ENCODE measurements around the gene HIC2.
"Not testable (repeated sequence)": the region's sequence is repeated elsewhere in the genome, so short reads cannot be mapped to it uniquely, and the experiment has no call there.

Gene HIC2

DNA sequence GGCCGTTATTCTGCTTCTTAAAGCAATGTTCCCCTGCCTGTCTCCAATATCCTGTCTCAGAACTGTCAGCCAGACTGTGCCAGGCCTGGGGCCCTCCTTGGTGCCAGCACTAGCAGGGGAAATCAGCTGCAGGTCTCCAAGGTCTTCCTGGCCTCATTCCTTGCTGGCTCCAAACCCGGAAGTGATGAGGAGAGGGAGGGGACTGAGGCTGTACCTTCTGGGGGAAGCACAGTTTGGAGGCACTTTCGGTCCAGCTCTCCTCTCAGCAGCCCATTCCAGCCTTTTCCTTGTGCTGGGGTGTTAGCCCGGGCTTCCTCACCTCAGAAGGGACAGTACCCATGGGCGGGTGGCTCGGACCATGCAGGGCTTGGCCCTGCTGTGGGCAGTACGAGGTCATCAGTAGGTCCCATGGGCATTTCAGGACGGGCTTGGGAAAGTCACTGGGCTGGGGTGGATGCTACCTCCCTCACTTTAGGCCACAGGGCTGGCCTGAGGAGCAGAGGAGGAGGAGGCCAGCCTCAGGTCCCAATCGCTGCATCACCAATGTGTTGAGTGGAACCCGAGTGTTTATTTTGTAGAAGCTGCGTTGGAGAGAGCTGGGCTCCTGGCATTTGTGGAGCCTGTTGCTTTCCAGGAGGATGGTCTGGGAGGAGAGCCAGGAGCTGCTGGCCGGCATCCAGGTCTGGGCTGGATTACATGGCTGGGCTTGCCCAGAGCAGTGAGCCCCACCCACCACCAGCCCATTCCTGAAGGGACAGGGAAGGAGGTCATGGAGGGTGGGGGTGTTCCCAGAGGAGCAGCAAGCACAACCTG is 19.0 kb downstream of the HIC2 start:
- DNase-seq, result not testable (repeated sequence)

DNA sequence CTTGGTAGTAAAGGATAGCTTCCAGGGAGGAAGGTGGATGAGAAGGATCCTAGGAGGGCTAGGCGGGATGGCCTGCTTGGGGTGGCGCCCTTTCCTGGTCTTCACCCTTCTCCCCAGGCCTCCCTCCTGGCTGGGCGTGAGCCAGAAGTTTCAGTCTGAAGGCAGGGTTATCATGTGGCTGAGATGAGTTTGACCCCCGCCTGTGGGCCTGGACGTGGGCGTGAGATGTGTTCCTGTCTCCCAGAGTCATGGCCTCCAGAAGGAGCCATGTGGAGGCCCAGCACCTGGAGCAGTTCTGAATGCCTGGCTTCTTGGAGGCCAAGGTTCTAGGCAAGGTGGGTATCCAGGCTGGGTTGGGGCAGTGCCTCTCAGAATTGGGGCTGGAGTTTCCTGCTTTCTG is 20.8 kb downstream of the HIC2 start:
- DNase-seq, result not testable (repeated sequence)

DNA sequence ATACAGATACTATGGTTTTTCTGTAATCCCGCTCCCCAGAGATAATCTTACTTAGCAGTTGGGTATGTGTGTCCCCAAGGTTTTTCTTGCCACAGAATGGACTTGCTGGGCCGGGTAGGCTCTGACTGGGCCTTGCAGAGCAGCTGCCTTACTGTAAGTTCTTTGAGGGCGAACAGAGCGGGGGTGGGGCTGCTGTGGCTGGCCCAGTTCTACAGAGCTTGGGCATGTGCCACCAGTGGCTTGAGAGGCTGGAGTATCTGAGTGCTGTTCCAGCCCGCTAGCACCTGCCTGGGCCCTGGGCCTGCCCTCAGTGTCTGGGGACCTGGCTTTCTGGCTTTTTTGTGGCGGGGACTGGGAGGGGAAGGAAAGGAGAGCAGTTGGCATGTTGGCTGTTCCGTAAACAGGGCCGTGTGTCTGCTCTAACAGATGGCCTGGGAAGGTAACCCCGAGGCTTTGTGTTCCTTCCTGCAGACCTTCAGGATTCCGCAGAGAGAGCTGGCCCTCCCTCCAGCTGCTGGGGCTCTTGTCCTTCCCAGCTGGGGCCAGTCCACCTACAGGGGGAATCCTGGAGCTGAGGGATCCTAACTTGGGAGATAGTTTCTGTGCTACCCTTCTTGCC is 23.0 kb downstream of the HIC2 start:
- DNase-seq, result not testable (repeated sequence)

DNA sequence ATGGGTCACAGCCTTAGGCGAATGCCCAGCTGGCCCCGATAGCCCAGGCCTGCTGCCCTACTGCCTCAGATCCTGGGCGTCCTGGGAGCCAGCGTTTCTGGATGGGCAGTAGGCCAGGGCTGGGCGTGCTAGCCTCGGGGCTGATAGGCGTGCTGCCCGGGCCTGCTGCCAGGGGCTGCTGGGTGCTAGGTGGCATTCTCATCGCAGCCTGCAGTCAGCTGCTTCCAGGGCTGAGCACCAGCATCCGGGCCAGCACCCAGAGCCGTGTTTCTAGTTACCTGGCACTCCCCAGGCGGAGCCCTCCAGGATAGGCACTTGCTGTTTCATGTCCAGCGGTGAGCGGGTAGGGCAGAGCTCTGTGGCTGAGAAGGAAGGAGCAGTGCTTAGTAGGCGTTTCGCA is 23.5 kb downstream of the HIC2 start:
- not testable (repeated sequence) for DNase-seq

DNA sequence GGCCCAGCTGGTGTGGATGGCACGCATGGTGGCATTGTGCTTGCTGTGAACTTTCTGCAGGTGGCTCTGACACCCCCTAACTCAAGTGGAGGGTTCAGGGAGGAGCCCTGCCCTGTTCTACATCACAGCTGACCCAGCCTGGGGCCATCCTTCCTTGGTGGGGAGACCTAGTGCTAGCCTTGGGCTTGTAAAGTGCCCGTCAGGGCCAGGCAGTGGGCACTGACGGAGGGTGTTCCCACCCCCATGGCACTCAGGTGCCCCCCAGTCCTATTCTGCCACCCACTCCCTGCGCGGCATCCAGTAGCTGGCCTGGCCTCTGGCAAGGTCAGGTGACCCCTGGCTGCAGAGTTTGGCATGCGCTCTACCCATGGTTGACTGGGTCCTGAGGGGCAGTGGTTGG is 24.0 kb downstream of the HIC2 start:
- DNase-seq, result not testable (repeated sequence)

DNA sequence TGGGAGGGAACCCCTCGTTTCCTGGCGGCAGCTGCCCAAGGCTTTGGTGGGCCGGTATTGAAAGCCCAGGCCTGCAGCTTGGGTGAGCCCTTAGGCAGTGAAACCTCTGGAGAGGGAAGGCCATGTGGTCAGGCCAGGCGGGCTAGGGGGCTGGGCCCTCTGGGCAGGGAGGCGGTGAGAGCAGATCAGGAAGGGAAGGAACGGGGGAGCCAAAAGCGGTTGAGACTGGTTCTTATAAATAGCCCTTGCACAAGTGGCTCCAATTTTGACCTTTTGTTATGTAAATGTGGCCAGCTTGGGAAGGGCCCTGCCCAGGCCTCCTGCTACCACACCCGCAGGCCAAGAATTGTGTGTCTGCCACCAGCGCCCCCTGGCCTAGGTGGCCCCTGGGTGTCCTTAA is 25.0 kb downstream of the HIC2 start:
- DNase-seq, result not testable (repeated sequence)

DNA sequence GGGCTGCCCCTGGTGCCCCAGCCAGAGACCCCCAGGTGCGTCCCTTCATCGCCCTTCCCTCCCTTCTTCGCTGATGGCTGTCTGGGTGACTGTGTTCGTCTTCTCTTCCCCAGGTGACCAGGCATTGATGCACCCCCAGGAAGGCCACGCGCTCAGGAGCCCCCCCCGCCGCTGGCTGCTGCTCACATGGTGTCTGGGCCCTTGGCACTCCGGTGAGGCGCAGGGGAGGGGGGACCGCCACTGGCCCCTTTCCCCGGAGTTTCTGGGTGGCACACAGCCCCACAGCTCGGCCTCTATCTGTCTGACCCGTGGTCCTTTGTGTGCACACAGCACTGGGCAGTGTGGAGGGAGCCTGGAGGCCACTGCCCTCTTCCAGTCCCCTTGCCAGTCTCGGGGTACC is 25.5 kb downstream of the HIC2 start:
- DNase-seq, result not testable (repeated sequence)

DNA sequence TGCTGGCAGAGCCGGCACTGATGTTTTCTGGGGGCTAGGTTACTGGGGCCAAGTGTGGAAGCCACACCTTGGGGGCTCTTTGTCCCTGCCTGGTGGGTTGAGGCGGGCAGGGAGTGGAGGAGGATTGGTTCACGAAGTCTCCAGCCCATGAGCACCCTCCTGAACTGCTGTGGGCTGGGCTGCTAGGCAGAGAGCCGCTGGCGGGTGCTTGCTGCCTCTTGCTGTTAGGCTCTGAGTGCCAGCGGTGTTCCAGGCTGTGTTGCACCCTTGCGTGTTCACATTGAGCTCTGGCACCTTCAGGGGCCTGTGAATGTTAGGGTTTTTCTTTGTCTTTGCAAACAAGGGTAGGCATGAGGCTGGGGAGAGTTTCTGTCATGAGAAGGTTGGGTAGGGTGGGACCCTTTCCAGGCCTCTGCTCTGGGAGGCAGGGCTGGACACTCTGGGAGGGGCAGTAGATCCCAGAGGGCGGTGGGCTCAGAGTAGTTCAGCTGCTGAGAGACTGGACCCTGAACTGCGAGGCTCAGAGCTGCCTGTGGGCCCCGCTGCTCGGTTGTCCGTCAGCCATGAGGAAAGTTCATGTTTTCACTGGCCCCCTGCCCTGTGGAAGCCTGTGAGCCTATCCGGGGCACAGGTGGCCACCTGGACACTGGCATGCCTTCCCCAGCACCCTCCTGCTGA is 26.0 kb downstream of the HIC2 start:
- no peak for DNase-seq

DNA sequence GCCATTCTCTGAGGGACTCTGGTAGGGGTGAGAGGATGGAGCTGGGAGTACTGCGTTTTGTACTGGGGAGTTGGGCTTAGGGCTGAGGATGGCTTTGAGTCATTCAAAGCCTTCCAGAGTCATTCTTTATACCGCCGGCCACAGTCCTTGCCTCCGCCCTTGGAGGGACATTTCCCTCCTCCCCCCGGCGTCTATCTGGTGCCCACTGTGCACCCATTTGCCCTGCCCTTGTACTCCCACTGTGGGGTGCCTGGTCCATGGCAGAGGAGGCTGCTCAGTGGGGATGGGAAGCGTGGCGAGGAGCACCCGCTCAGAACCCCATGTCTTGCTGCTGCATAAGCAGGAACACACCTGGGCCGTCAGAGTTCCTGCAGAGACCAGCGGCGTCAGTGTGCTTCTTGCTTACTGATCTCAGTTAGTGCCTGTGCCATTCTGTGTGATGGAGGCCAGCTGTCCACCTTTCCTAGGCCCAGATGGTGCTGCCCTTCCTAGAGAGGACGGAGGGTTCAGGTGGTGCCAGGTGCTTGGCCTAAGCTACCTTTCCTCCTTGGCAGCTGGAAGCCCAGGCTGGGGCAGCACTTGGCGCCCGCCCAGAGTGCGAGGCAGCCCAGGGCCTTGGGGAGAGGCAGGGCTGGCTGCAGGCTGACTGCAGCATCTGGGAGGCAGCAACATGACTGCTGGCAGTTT is 26.7 kb downstream of the HIC2 start:
- DNase-seq, result no peak

DNA sequence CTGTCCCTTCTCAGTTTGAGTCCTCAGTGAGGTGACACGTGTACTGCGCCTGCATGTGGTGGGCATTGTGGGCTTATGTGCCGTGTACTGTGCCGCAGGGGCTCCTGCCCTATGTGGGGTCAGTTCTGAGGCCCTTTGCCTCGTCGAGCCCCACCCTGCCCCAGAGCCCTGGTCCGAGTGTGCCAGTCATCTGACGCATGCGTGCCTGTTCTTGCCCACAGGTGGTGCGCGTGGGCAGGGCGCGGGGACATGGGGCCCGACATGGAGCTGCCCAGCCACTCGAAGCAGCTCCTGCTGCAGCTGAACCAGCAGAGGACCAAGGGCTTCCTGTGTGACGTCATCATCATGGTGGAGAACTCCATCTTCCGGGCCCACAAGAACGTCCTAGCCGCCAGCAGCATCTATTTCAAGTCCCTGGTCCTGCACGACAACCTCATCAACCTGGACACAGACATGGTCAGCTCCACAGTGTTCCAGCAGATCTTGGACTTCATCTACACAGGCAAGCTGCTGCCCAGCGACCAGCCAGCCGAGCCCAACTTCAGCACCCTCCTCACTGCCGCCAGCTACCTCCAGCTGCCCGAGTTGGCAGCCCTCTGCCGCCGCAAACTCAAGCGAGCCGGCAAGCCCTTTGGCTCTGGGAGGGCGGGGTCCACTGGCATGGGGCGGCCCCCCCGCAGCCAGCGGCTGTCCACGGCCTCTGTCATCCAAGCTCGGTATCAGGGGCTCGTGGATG is 27.7 kb downstream of the HIC2 start:
- DNase-seq, result no peak

DNA sequence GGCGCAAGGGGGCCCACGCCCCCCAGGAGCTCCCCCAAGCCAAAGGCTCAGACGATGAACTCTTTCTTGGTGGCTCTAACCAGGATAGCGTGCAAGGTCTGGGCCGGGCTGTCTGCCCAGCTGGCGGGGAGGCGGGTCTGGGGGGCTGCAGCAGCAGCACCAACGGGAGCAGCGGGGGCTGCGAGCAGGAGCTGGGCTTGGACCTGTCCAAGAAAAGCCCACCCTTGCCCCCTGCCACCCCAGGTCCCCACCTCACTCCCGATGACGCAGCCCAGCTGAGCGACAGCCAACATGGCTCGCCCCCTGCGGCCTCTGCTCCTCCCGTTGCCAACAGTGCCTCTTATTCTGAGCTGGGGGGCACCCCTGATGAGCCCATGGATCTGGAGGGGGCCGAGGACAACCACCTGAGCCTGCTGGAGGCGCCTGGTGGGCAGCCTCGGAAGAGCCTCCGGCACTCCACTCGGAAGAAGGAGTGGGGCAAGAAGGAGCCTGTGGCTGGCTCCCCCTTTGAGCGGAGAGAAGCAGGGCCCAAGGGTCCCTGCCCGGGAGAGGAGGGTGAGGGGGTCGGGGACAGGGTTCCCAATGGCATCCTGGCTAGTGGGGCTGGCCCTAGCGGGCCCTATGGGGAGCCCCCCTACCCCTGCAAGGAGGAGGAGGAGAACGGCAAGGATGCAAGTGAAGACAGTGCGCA is 28.4 kb downstream of the HIC2 start:
- no peak for DNase-seq

DNA sequence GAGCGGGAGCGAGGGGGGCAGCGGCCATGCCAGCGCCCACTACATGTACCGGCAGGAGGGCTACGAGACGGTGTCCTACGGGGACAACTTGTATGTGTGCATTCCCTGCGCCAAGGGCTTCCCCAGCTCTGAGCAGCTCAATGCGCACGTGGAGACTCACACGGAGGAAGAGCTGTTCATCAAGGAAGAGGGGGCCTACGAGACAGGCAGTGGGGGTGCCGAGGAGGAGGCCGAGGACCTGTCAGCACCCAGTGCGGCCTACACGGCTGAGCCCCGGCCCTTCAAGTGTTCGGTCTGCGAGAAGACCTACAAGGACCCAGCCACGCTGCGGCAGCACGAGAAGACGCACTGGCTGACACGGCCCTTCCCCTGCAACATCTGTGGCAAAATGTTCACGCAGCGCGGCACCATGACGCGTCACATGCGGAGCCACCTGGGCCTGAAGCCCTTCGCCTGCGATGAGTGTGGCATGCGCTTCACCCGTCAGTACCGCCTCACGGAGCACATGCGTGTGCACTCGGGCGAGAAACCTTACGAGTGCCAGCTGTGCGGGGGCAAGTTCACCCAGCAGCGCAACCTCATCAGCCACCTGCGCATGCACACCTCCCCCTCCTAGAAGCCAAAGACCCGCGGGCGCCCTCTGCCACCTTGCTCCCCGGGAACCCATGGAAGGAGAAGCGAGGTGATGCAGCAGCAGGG is 29.1 kb downstream of the HIC2 start:
- no peak for DNase-seq

DNA sequence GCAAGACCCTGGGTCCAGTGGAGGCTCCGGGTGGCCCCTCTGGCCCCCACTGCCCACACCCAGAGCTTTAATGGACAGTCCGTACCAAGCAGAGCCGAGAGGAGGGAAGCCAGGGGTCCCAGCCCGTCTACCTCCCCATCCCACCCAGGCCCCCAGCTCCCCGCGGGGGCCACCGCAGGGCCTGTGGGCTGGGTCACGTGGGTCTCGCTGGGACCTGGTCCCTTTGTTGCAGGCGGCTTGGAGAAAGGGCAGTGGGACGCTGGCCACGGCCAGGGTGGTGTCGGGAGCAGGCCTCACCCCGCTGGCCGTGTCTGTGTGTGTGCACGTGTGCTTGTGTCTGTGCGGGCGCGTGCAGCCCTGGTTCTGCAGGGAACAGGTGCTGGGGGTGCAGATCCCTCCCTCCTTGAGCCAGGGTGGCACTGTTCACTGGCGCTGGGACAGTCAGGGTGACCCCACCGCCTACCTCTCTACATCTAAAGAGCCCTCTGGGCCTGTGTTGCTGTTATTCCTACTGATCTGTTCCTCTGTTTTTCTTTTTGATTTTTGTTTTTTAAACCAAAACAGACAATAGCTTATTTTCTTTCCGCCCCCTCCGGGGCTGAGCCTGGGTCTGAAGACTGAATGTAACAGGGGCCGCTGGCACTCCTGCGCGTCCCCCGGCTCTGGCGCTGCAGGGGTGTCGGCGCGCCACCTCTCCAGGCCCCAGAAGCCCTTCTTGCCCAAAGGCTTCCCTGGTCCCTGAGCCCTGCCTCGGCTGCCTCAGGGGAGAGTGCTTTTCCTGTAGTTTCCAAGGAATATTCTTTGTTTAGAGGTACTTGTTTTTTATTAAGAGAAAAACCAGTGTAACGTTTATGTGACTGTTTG is 29.9 kb downstream of the HIC2 start:
- DNase-seq, result no peak

DNA sequence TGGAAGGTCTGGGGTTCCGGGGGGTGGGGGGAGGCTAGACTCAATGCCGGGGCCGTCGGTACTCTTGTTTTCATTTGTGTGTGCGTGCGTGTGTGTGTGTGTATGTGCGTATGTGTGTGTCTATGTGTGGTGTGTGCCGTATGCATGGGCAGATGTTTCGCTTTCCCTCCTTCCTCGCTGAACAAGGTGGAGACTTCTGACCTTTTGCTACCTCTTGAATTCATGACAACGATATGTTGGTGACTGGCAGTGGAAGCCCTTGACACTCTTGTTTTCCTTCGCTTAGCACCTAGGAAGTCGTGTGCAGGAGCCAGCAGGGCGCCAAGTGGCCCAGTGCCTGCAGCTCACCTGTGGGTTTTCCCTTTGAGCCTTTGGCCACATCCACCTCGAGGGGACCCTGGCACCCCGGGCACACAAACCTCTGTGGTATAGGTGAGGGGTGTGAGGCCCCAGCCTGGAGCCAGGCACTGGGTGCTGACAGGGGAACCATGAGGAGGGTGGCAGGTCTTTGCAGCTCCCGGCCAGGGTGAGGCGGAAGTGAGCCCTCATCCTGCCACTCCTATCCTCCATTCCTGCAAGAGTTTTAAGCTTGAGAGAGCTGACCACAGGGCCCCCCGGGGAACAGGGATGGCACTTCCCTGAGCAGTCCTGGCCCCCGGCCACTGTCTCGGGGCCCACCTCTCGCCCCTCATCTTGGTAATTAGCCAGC is 30.7 kb downstream of the HIC2 start:
- no peak for DNase-seq

DNA sequence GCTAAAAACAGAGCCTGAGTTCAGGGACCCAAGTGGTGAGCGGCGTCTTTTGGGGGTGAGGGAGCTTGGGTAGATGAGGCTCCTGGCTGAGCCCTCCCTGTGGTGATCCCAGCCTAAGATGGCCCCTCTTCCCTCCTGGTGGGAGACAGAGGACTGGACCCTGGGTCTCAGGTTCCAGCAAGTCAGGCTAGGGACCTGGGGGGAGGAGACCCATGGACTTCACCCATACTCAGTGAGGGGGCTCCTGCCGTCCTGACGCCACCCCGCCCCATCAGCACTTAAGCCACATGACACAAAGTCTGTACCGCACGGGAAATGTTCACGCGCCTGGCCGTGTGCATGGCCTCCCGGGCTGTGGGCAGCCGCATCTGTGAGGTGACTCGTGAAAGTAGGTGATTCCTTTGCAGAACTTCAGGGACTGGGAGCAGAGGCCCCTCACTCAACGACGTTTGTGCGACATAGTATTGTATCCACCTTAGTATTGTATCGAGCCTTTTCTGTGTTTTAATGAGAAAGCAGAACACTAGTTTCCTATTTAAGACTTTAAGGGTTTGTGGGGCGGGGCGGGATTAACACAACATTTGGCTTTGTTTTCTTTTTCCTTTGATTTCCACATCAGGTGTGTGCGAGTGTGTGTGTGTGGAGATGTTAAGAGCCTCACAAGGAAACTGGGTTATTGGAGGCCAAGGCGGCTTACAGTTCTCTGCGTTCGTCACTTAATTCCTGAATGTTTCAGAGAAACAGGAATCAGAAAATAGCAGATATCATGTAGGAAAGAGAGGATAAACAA is 31.7 kb downstream of the HIC2 start:
- DNase-seq, result no peak

DNA sequence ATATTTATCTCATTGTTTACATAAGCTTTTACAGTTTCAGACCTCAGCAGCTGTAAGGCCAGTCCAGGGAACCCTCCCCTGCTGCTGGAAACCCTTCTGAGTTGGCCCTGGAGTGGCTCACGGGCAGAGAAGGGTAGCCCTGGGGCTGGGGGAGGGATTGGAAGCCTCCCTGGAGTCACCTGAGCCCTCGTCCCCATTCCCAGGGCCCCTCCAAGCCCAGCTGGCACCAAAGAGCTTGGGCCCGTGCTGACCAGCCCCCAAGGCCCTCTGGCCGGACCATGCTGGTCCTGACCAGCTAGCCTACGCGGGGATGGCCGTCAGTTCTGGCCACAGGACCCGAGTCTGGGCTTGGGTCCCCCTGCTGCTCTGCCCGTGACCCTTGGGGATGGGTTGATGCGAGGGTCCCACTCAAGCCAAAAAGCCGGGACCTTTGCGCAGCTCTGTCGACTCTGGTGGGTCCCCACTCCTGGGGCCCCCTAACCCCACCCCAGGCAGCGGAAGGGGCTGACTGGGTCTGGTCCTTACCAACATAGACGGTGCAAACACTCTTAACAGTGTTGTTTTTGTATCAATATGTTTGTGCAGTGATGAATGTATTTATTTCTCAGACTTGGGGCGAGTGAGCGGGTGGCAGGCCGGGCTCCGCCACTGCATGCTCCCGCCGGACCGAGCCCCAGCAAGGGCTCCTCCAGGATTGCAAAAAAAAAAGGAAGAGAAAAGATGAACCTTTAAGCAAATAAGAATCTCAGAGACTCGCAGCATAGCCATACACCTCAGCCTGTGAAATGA is 32.6 kb downstream of the HIC2 start:
- no peak for DNase-seq

DNA sequence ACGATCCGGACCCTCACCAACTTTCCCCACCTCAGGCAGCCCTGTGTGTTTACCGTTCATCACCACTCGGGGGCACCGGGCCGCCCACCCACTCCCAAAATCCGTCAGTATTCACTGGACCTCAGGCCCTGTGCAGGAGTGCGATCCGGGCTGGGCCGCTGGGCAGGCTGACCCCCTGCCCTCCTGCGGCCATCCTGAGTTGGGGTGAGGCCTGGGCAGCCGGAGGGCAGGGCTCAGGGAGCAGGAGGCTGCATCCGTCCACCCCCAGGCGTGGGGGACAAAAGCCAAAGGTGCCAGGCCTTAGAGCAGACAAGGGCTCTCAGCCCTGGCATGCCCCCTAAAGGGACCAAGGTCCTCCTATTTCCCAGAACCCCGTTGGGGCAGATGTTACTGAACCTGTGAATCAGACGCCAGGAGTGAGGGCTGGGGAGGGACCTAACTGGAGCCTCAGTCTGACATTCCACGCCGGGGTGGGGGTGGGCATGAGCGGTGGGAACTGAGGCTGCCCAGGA is 33.2 kb downstream of the HIC2 start:
- no peak for DNase-seq

DNA sequence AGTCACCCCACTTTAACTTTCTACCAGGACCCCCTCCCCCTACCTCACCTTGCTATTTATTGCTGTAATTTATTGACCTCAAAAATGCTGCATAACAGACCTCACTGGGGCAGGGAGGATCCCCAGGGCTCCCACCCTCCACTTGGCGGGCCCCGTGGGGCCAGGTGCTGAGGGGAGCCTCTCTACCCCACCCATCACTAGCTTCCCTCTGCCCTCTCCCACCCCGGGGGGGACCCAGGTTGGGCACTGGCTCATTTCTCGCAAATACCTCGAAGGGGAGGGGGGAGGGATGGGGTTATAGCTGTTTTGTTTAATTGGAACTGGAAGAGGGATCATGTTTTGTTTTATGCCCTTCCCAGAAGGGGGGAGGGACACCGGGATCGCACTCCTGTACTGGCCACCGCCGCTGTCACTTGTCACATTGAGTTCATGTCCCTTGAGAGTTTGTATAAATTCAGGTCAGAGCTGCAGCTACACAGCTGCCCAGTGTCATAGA is 33.7 kb downstream of the HIC2 start:
- DNase-seq, result no peak

Data from NCI-H1048 (cell line).